GM21619 (cell line): ENCODE results near the gene PRDX5.

Experiments
- ATAC-seq: cut with Tn5 transposase; IDR thresholded peaks from one replicate; pipeline ENCODE4 v1.9.1; 2021; ENCODE audit not compliant: unreplicated experiment

The PRDX5 gene

DNA sequence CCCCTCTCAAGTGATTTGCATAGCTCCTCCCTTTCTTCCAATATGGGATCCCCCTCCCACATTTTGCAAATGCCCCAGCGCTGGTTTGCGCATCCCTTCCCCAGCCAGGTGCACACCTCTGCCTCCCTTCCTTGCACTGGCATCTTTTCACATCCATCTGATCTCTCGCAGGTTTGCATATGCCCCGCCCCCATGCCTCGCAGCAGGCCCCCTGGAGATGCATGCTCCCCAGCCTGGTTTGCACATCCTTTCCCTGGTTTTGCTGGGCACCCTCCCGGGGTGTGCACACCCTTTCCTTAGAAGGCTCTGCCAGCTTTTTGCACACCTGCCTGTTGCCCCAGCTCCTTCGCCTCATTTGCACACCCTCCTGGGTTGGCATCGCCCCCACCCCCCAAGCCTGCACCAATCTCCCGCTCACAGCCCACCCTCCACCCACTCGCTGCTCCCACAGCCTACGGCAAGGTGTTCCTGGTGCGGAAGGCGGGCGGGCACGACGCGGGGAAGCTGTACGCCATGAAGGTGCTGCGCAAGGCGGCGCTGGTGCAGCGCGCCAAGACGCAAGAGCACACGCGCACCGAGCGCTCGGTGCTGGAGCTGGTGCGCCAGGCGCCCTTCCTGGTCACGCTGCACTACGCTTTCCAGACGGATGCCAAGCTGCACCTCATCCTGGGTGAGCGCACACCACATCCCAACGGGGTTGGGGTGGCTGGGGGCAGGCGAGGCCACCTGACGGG is 42.0 kb downstream of the PRDX5 start:
- no peak for ATAC-seq

DNA sequence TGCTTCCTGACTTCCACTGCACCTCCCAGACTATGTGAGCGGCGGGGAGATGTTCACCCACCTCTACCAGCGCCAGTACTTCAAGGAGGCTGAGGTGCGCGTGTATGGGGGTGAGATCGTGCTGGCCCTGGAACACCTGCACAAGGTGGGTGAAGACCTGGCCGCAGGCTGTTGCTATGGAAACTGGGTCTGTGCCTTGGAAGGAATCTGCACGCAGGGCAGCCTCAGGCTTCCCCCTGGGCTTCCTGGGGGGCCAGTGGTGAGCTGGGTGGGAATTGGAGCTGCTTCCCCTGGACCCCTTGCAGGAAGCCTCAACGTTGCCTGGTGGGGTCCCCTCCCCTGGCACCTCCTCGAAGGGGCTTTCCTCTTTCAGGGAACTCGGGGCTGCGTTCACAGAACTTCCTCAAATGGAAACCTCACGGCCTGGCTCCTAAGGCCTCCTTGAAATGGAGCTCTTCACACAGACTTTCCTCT is 42.6 kb downstream of the PRDX5 start:
- no peak for ATAC-seq

DNA sequence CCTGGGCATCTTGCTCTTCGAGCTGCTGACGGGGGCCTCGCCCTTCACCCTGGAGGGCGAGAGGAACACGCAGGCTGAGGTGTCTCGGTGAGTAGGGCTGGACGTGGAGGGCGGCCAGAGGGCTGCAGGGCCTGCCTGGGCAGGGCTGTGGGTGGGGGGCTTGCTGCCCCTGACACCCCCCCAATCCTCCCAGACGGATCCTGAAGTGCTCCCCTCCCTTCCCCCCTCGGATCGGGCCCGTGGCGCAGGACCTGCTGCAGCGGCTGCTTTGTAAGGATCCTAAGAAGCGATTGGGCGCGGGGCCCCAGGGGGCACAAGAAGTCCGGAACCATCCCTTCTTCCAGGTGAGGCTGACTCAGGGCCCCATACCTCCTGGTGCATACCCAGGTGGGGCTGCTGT is 43.7 kb downstream of the PRDX5 start:
- no peak for ATAC-seq

DNA sequence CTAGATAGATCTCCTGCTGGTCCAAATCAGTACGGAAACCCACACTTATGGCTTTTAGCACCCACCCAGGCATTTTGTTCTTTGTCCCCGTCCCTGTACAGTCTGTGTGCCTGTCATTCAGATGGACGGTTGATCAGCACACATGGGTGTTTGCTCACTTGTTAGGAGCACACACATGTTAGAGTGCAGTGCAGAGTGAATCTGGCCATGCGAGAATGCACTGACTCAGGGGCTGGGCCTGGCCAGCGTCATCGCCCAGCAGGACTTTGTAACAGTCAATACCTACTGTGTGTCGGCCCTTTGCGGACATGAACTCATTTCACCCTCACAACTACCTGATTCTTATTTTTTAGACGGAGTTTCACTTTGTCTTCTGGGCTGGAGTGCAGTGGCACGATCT is 44.4 kb downstream of the PRDX5 start:
- no peak for ATAC-seq

DNA sequence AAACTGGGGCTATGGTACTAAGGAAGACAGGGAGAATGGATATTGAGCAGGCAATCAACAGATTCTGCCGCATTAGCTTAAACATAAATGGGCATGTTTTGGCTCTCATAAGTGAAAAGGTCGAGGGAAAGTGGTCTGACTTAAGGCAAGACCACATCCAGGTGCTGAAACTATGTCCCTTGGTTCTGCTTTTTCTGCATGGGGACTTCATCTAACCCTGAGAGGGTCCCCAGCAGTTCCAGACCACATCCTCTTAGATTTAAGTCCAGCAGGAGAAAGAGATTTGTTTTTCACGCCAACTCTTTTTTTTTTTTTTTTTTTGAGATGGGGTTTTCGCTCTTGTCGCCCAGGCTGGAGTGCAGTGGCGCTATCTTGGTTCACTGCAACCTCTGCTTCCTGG is 46.5 kb downstream of the PRDX5 start:
- no peak for ATAC-seq

DNA sequence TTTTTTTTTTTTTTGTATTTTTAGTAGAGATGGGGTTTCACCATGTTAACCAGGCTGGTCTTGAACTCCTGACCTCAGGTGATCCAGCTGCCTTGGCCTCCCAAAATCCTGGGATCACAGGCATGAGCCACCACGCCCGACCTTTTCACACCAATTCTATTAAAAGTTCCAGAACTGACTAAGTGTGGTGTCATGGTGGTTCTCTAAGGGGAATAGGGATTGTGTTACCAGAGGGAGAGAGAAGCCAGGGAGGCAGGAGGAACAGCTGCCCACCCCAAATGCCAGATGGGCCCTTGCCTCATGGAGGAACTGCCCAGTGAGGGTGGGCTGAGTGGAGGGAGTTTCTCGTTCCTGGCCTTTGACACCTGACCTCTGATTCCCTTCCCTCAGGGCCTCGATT is 47.0 kb downstream of the PRDX5 start:
- no peak for ATAC-seq

DNA sequence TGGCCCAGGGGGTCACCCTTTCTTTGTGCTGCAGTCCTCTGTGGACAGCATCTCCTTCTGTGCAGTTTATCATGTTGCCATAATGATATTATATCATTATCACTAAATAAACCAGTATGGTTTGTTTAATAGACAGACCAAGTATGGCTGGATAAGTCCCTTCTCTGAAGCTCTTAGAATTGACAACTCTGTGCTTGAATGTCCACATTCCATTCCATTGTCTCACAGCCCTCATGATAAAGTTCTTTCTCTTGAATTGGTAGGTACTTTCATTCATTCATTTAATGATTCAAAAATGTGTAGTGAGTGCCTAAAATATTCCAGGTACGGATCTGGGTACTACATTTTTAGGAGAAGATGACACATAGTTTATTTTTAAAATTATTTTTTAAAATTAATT is 48.8 kb downstream of the PRDX5 start:
- ATAC-seq = no peak

DNA sequence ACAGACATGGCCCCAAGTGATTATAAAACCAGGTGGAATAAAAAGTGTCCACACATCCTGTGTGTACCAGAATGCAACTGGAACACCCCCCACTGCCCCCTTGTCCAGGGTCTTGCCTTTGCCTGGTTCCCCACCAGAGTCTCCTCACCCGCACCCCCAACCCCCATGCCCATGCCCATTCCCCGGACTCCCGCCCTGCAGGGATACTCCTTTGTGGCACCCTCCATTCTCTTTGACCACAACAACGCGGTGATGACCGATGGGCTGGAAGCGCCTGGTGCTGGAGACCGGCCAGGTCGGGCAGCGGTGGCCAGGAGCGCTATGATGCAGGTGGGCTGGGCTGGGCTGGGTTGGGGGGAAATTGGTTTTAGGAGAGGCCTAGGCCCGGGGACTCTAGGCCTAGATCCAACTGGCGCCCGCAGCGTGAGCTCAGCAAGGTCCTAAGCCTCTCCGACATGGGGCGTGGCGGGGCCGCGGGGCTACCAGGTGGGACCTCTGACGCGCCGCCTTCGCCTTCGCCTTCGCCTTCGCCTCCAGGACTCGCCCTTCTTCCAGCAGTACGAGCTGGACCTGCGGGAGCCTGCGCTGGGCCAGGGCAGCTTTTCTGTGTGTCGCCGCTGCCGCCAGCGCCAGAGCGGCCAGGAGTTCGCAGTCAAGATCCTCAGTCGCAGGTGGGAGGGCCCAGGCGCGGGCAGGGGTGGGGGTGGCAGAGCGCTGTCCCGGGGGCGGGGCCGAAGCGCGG is 50.2 kb downstream of the PRDX5 start:
- no peak for ATAC-seq

DNA sequence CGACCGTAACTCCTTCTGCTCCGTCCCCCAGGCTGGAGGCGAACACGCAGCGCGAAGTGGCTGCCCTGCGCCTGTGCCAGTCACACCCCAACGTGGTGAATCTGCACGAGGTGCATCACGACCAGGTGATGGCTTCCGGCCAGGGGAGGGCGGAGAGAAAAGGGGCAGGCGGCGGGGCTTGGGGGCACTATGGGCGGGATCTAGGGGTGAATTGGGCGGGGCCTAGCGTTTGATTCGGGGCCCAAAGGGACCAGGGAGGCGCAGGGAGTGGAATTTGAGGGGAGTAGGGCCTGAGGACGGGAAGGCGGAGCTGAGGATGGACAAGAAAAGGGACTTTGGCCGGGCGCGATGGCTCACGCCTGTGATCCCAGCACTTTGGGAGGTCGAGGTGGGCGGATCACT is 50.8 kb downstream of the PRDX5 start:
- no peak for ATAC-seq

DNA sequence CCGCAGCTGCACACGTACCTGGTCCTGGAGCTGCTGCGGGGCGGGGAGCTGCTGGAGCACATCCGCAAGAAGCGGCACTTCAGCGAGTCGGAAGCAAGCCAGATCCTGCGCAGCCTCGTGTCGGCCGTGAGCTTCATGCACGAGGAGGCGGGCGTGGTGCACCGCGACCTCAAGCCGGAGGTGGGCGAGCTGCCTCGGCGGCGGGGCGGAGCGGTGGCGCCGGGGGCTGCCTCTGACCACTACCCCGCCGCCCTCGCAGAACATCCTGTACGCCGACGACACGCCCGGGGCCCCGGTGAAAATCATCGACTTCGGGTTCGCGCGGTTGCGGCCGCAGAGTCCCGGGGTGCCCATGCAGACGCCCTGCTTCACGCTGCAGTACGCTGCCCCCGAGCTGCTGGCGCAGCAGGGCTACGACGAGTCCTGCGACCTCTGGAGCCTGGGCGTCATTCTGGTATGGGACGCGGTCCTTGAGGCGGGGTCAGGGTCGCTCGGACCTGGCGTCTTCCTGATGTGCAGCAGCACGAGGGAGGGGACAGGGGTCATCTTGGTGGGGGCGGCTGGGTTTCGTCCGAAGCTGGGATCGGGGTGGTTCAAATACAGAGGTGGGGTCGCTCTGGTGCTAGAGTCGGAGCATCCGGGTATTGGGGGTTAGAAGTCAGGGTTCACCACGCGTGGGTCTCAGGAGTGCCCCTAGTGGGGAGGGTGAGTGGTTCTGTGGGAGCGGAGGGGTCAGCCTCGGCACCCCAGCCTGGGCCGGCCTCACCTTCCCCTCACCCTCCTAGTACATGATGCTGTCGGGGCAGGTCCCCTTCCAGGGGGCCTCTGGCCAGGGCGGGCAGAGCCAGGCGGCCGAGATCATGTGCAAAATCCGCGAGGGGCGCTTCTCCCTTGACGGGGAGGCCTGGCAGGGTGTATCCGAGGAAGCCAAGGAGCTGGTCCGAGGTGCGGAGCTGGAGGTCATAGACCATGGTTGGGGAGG is 51.8 kb downstream of the PRDX5 start:
- ATAC-seq = no peak

DNA sequence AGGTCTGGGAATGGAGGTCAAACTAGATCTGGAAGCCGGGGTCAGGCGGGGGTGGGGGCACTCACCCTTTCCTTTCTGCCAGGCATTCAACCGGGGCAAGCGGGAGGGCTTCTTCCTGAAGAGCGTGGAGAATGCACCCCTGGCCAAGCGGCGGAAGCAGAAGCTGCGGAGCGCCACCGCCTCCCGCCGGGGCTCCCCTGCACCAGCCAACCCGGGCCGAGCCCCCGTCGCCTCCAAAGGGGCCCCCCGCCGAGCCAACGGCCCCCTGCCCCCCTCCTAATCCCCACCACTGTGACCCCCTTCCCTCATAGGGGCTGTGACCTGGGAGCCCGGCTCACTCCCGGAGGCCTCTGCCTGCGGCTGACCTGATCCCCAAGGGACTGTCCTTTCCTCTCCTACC is 53.3 kb downstream of the PRDX5 start:
- no peak for ATAC-seq
